Glomerular endothelial cell (primary cell): ENCODE results near the gene PMVK. TPM values are rescaled to one million over a fixed set of nuclear protein-coding genes. Genes with fewer than 3 reads are reported as not detected.

Source experiments
- DNase-seq: peaks from one replicate; pipeline ENCODE4 v3.0.0-alpha.2; 2011; ENCODE audit warnings: low read depth, low spot score; ENCODE audit errors: extremely low read depth
- total RNA-seq: library from RNA; depleted of rRNA; stranded (reverse); fragments of >200 nt; gene quantifications from 2 replicates; pipeline ENCODE4 v1.2.3, GENCODE V29; 2015

The PMVK gene
- total RNA-seq, 1 donor from 2014 or later = 11.6 TPM

GRCh38 chr1:154883919-154884868 is 52.3 kb downstream of the PMVK start:
- no peak for DNase-seq

GRCh38 chr1:154881820-154882535 is 54.5 kb downstream of the PMVK start:
- DNase-seq = no peak

GRCh38 chr1:154880671-154881070 is 55.8 kb downstream of the PMVK start:
- no peak for DNase-seq

- DNase-seq = no peak
Measured at GRCh38 chr1:154879038-154879421, 57.5 kb downstream of the PMVK start.

- DNase-seq = no peak
Measured at GRCh38 chr1:154878371-154879037, 58.0 kb downstream of the PMVK start.

GRCh38 chr1:154877370-154877974 is 59.0 kb downstream of the PMVK start:
- DNase-seq = no peak

- no peak for DNase-seq
Measured at GRCh38 chr1:154876842-154877369, 59.6 kb downstream of the PMVK start.

Other genes with a start within 250 kb of the PMVK start
- 4.8 and 10.5 TPM in 2 replicates for gene KCNN3, start 66.4 kb downstream of the PMVK start, total RNA-seq
- gene PBXIP1, start 19.4 kb upstream of the PMVK start, total RNA-seq = 108 and 115 TPM in 2 replicates
- gene PYGO2, start 25.1 kb upstream of the PMVK start, total RNA-seq = 17.5 and 20.9 TPM in 2 replicates
- gene SHC1, start 34.0 kb upstream of the PMVK start, total RNA-seq = 300 and 313 TPM in 2 replicates
- gene CKS1B, start 38.0 kb upstream of the PMVK start, total RNA-seq = 37.8 and 57.8 TPM in 2 replicates
- gene FLAD1, start 46.6 kb upstream of the PMVK start, total RNA-seq = 31.2 and 33.7 TPM in 2 replicates
- not detected in 2 replicates for gene LENEP, start 56.9 kb upstream of the PMVK start, total RNA-seq
- gene ZBTB7B, start 66.1 kb upstream of the PMVK start, total RNA-seq = 19.3 and 23.6 TPM in 2 replicates
- 0.12 TPM in 1 of 2 replicates, not detected in the other for gene DCST2, start 97.1 kb upstream of the PMVK start, total RNA-seq
- gene DCST1, start 97.1 kb upstream of the PMVK start, total RNA-seq = not detected in 2 replicates
- gene ADAM15, start 114.6 kb upstream of the PMVK start, total RNA-seq = 405 and 619 TPM in 2 replicates
- 19.2 and 25.1 TPM in 2 replicates for gene EFNA4, start 127.0 kb upstream of the PMVK start, total RNA-seq
- gene EFNA3, start 142.1 kb upstream of the PMVK start, total RNA-seq = 1.5 and 4.0 TPM in 2 replicates
- gene EFNA1, start 191.2 kb upstream of the PMVK start, total RNA-seq = 77.9 and 195 TPM in 2 replicates
- 21.0 and 29.1 TPM in 2 replicates for gene SLC50A1, start 199.1 kb upstream of the PMVK start, total RNA-seq
- gene DPM3, start 203.8 kb upstream of the PMVK start, total RNA-seq = 41.0 and 45.0 TPM in 2 replicates
- gene KRTCAP2, start 236.6 kb upstream of the PMVK start, total RNA-seq = 121 and 150 TPM in 2 replicates
- 9.9 and 11.8 TPM in 2 replicates for gene TRIM46, start 237.1 kb upstream of the PMVK start, total RNA-seq